AG09309 (cell line): Measurements from ENCODE around the gene CPED1.

Experiments used
- DNase-seq: peaks from one replicate; pipeline ENCODE4 v3.0.0-alpha.2; 2010; ENCODE audit warnings: low read depth
- H3K4me3 ChIP-seq: 2 replicates; pipeline ENCODE4 v1.5.1; 2011; ENCODE audit warnings: mild to moderate bottlenecking, low read depth, low read length, moderate library complexity; ENCODE audit not compliant: control insufficient read depth
- TF ChIP-seq, protein P1 (sequence below): IDR thresholded peaks from 2 replicates; pipeline ENCODE4 v1.5.1; 2011; ENCODE audit warnings: mild to moderate bottlenecking, low read depth, low read length, inconsistent platforms; ENCODE audit not compliant: insufficient read depth, control insufficient read depth; ENCODE audit errors: missing control alignments

Gene CPED1

DNA sequence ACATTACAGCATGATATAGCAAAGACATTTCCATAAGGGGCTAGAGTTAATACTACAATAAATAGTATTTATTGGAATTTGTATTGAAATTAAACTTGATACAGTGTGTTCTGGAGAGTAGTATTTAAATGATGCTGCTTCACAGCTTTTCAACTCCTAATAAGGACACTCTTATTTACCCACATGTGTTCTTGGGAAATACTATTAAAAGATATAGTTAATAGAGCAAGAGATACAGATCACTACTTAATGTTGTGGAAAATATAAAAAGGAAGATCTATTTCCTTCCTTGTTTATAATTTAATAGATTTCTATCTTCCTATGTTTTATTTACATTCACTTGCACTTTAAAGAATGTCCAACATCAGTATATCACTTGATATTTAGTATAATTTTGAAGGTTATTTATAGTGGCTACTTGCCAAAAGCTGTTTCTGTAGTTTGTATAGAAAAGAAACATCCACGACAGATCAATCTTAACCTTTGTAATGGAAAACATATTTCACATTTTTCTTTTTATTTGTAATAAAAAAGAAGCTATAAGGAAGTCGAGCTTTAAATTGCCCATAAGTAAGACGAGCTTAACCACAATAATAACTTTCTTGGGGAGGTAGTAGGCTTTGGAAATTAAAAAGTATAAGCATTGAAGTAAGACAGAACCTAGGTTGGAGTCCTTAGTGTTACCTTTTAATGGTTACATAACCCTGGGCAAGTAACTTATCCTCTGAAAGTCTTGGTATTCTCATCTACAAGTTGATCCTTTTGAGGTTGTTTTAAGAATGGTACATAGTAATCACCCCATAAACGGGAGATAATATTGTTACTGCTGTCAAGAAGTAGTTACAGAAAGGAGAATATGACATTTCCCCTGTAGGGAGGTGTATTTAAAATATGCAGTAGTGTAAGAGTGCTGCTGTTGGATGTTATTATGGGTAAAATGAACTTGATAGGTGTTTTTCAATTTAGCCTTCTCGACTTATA, 32.8 kb downstream of the CPED1 start:
- TF ChIP-seq, protein P1, sequence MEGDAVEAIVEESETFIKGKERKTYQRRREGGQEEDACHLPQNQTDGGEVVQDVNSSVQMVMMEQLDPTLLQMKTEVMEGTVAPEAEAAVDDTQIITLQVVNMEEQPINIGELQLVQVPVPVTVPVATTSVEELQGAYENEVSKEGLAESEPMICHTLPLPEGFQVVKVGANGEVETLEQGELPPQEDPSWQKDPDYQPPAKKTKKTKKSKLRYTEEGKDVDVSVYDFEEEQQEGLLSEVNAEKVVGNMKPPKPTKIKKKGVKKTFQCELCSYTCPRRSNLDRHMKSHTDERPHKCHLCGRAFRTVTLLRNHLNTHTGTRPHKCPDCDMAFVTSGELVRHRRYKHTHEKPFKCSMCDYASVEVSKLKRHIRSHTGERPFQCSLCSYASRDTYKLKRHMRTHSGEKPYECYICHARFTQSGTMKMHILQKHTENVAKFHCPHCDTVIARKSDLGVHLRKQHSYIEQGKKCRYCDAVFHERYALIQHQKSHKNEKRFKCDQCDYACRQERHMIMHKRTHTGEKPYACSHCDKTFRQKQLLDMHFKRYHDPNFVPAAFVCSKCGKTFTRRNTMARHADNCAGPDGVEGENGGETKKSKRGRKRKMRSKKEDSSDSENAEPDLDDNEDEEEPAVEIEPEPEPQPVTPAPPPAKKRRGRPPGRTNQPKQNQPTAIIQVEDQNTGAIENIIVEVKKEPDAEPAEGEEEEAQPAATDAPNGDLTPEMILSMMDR: no peak
- H3K4me3 ChIP-seq: no peak overlapping the region
- no peak for DNase-seq

DNA sequence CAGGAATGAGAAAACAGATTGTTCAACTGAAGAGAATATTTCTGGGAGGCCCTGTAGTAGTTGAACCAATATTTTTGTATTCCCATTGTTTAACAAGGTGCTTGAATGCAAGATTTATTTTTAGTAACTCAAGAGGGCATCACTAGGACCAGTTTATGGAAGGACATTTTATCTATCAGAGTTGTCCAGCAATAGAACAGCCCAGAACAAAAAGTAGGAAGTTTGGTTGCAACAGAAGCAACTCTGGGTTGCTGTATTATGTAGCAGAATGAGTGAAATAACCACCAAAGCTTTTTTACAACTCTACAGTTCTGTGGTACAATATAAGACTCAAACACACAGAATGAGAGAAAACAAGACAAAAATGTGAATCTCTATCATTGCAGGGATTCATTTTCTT, 34.7 kb downstream of the CPED1 start:
- H3K4me3 ChIP-seq: no peak overlapping the region
- TF ChIP-seq, protein P1: no peak
- DNase-seq: no peak

- TF ChIP-seq, protein P1: no peak
- no peak overlapping the region for H3K4me3 ChIP-seq
- DNase-seq: no peak
Measured at GRCh38 chr7:121023683-121024511, 35.4 kb downstream of the CPED1 start.

- TF ChIP-seq, protein P1: no peak
- H3K4me3 ChIP-seq: no peak overlapping the region
- DNase-seq: no peak
Measured at GRCh38 chr7:121024611-121025010, 36.1 kb downstream of the CPED1 start.

DNA sequence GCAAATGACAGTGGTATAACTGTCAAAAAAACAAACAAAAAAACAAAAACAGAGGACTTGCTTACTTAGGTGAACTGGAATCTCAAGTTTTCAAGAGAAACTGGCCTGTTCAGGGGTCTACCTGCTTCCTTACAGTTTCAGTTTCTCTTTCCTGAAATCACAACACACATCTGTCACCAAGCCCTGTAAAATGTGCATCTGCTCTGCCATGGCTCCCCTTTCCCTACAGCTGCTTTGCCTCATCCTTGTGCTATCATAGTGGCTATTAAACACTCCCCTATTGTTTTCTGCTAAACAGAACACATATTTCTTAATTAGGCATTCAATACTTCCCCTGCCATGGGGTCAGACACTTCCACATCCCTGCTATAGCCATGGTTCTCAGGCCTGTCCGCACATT, 37.6 kb downstream of the CPED1 start:
- no peak overlapping the region for H3K4me3 ChIP-seq
- TF ChIP-seq, protein P1: no peak
- DNase-seq: no peak

DNA sequence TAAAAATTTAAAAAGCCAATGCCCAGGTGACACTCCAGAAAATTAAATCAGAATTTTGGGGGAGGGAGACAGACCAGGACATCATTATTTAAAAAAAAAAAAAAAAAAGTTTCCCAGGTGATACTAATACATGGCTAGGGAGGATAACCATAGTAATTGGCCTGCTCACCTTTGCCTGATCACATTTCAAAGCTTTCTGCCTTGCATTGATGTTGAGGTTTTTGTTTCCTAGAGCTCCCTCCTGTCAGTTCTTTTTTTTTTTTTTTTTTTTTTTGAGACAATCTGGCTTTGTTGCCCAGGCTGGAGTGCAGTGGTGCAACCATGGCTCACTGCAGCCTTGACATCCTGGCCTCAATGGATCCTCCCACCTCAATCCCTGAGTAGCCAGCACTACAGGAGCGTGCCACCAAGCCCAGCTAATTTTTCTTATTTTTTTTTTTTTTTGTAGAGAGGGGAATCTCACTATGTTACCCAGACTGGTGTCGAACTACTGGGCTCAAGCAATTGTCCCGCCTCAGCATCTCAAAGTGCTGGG, 38.1 kb downstream of the CPED1 start:
- no peak overlapping the region for H3K4me3 ChIP-seq
- DNase-seq: no peak
- TF ChIP-seq, protein P1: no peak
